HG03354 (cell line): Measurements from ENCODE around the gene AGAP4.
"Not testable (repeated sequence)": the region's sequence is repeated elsewhere in the genome, so short reads cannot be mapped to it uniquely, and the experiment has no call there.

Experiments used
- ATAC-seq: cut with Tn5 transposase; IDR thresholded peaks from one replicate; pipeline ENCODE4 v1.9.1; 2021; ENCODE audit warnings: mild to moderate bottlenecking; ENCODE audit not compliant: unreplicated experiment, poor library complexity, severe bottlenecking

Gene AGAP4

GRCh38 chr10:45803060-45804010, 44.0 kb downstream of the AGAP4 start:
- ATAC-seq: not testable (repeated sequence)

- not testable (repeated sequence) for ATAC-seq
Measured at GRCh38 chr10:45794761-45795160, 52.5 kb downstream of the AGAP4 start.

- not testable (repeated sequence) for ATAC-seq
Measured at GRCh38 chr10:45790694-45791426, 56.4 kb downstream of the AGAP4 start.

GRCh38 chr10:45789991-45790390, 57.3 kb downstream of the AGAP4 start:
- not testable (repeated sequence) for ATAC-seq

- not testable (repeated sequence) for ATAC-seq
Measured at GRCh38 chr10:45787212-45787741, 60.0 kb downstream of the AGAP4 start.

- ATAC-seq: not testable (repeated sequence)
Measured at GRCh38 chr10:45786217-45786616, 61.1 kb downstream of the AGAP4 start.
